Chondrocyte (in vitro differentiated cells): ENCODE measurements around the gene TNFRSF14. TPM values are rescaled to one million over a fixed set of nuclear protein-coding genes. Genes with fewer than 3 reads are reported as not detected.

Experiments used
- DNase-seq: peaks from one replicate; pipeline ENCODE4 v3.0.0; 2021; ENCODE audit warnings: mixed read lengths, low spot score
- H3K27ac Mint-ChIP-seq: one replicate; pipeline ENCODE4 v1.8.0; 2021; ENCODE audit warnings: mild to moderate bottlenecking, moderate library complexity, mixed read lengths; ENCODE audit not compliant: unreplicated experiment
- H3K27me3 Mint-ChIP-seq: 2 replicates; pipeline ENCODE4 v1.8.0; 2021; ENCODE audit warnings: low read depth, mixed read lengths
- H3K36me3 Mint-ChIP-seq: 2 replicates; pipeline ENCODE4 v1.8.0; 2021; ENCODE audit warnings: low read depth, mixed read lengths
- H3K4me1 Mint-ChIP-seq: 2 replicates; pipeline ENCODE4 v1.8.0; 2021; ENCODE audit warnings: low read depth, mild to moderate bottlenecking, mixed read lengths
- H3K4me3 Mint-ChIP-seq: one replicate; pipeline ENCODE4 v1.8.0; 2021; ENCODE audit warnings: mild to moderate bottlenecking, moderate library complexity, mixed read lengths; ENCODE audit not compliant: unreplicated experiment
- H3K9me3 Mint-ChIP-seq: 2 replicates; pipeline ENCODE4 v1.8.0; 2021; ENCODE audit warnings: low read depth, mixed read lengths
- CTCF ChIP-seq: fragments of 200-600 bp; sonication (generic); IDR thresholded peaks from 2 replicates; pipeline ENCODE4 v1.5.0; 2021; ENCODE audit warnings: antibody characterized with exemption, mild to moderate bottlenecking, moderate library complexity
- total RNA-seq: library from RNA; stranded (reverse); gene quantifications from 3 replicates; pipeline ENCODE4 v1.2.1, GENCODE V29; 2021

TNFRSF14 gene
- total RNA-seq, 1 donor from 2014 or later, result 0.95 TPM

DNA sequence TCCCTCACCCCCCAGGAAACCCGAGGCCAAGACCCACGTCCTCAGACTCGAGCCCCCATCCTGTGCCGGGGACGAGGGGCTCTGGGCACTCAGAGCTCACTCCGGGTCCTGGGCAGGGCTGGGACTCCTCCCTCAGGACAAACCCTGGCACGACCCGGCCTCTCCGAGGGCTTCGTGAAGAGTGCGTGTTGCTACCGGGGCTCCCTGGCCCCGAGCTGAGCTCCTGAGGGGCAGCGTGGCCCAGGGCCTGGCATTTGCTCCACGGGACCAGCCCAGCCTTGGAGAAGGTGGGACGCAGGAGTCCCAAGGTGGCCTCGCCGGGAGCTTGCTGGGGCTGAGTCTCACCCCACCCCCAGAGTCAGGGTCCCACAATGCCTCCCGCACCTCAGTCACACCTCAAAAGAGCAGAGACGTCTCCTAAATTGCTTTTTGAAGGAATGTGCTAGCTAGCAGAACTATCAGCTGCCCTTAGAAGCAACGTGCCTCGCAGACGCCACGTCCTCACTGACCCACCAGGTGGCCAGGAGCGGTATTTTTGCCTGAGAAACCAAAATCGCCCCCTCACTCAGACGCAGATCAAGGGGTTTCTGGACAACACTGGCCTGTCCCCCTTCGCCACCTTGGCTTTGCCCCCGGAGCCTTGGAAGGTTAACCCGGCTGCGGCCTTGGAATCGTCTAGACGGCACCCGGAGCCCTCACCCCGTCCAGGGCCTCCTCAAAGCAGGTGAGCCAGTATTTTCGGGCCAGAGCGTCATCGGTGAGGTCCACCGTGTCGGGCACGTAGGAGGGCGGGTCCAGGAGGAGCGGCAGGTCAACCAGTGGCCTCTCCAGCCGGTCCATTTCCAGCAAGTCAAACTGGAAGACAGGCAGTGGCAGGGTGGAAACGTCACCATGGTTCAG lies 41.1 kb upstream of the TNFRSF14 start:
- Mint-ChIP-seq H3K27ac (no peak overlapping the region), H3K4me3 (no peak overlapping the region), H3K27me3 (no peaks in the 10 kb centered on the region), H3K9me3 (no peaks in the 10 kb centered on the region), H3K4me1 (no peaks in the 10 kb centered on the region), H3K36me3 (peaks cover 13% of the 10 kb centered on the region)
- TF ChIP-seq CTCF, result peak; percentile 36
- DNase-seq, result no peak

- no peak for TF ChIP-seq CTCF
- H3K36me3 Mint-ChIP-seq, result peaks cover 11% of the 10 kb centered on the region
- no peak for DNase-seq
- H3K9me3 Mint-ChIP-seq, result no peaks in the 10 kb centered on the region
- H3K27ac Mint-ChIP-seq, result no peak overlapping the region
- H3K4me3 Mint-ChIP-seq, result no peak overlapping the region
- H3K27me3 Mint-ChIP-seq, result no peaks in the 10 kb centered on the region
- H3K4me1 Mint-ChIP-seq, result no peaks in the 10 kb centered on the region
These were observed 40.4 kb upstream of the TNFRSF14 start for GRCh38 chr1:2515763-2516080.

DNA sequence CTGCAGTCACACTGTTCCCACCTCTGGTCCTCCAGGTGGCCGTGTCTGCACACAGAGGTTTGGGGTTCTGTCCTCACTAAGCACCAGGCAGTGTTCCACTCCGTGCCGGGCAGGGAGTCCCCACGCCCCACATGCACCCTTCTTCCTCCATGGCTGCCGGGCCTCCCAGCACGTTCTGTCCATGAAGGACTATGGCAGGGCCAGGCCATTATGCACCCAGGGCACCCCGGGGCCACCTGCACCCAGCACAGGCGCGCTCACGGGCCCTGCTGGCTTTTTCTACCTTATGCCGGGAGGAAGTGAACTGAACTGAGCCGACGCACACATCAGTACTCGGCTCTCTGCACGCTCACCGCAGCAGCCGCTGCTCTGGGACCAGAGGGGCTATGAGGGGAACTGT lies 40.0 kb upstream of the TNFRSF14 start:
- Mint-ChIP-seq H3K36me3 (peaks cover 15% of the 10 kb centered on the region), H3K9me3 (no peaks in the 10 kb centered on the region), H3K4me1 (no peaks in the 10 kb centered on the region), H3K27me3 (no peaks in the 10 kb centered on the region), H3K27ac (no peak overlapping the region), H3K4me3 (no peak overlapping the region)
- no peak for TF ChIP-seq CTCF
- no peak for DNase-seq

DNA sequence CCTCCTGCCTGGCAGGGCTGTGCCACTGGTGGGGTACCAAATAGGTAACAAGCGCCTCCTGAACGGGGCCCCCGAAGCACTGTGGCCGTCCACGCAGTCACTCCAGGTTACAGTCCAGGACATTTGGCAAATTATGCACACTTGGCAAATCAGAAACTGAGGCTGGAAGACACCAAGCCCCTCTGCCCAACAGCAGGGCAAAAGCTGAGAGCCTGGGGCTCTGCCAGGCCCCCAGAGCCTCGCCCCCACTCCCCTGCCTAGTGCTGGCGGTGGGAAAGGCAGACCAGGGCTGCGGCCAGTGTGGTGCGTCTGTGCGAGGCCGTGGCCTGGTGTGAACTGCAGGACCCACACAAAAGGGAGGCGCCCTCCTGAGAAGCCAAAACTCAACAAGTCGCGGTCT lies 39.2 kb upstream of the TNFRSF14 start:
- Mint-ChIP-seq H3K36me3 (peaks cover 13% of the 10 kb centered on the region), H3K4me1 (no peaks in the 10 kb centered on the region), H3K9me3 (no peaks in the 10 kb centered on the region), H3K27ac (no peak overlapping the region), H3K4me3 (no peak overlapping the region), H3K27me3 (no peaks in the 10 kb centered on the region)
- TF ChIP-seq CTCF, result no peak
- DNase-seq, result no peak

- no peaks in the 10 kb centered on the region for H3K9me3 Mint-ChIP-seq
- no peaks in the 10 kb centered on the region for H3K27me3 Mint-ChIP-seq
- H3K4me1 Mint-ChIP-seq, result no peaks in the 10 kb centered on the region
- H3K36me3 Mint-ChIP-seq, result peaks cover 13% of the 10 kb centered on the region
- TF ChIP-seq CTCF, result no peak
- DNase-seq, result no peak
- H3K27ac Mint-ChIP-seq, result no peak overlapping the region
- H3K4me3 Mint-ChIP-seq, result no peak overlapping the region
These were observed 38.2 kb upstream of the TNFRSF14 start for GRCh38 chr1:2517966-2518365.
